Activated CD8-positive, alpha-beta memory T cell treated with anti-CD3 and anti-CD28 coated beads for 1 hour (primary cell): ENCODE data around the gene ERBB2.
"Not testable (repeated sequence)": the region's sequence is repeated elsewhere in the genome, so short reads cannot be mapped to it uniquely, and the experiment has no call there.

Experiments
- DNase-seq, 2 donors: peaks; one replicate each; pipeline ENCODE4 v3.0.0-alpha.2; 2020; ENCODE audit warnings: low read depth in 1 of 2; ENCODE audit errors: extremely low read depth in 1 of 2

The ERBB2 gene

GRCh38 chr17:39677542-39678339 lies 22.1 kb upstream of the ERBB2 start:
- no peak for DNase-seq

- no peak for DNase-seq
Measured at GRCh38 chr17:39678340-39679116, 21.3 kb upstream of the ERBB2 start.

- DNase-seq, result no peak
Measured at GRCh38 chr17:39679521-39680192, 20.2 kb upstream of the ERBB2 start.

GRCh38 chr17:39683295-39683939 lies 16.4 kb upstream of the ERBB2 start:
- no peak for DNase-seq

- DNase-seq, result no peak
Measured at GRCh38 chr17:39684369-39685192, 15.3 kb upstream of the ERBB2 start.

- DNase-seq, result no peak
Measured at GRCh38 chr17:39687101-39687545, 12.7 kb upstream of the ERBB2 start.

- peak; percentile 55 to 70 for DNase-seq
Measured at GRCh38 chr17:39687546-39688474, 12.1 kb upstream of the ERBB2 start, which contains the start of gene PGAP3. PGAP3 (minus strand) TSS chr17:39688057; CDS start chr17:39688014, 43 bp downstream.

- DNase-seq, result no peak
Measured at GRCh38 chr17:39688475-39688835, 11.4 kb upstream of the ERBB2 start.

- no peak for DNase-seq
Measured at GRCh38 chr17:39688945-39689344, 10.9 kb upstream of the ERBB2 start.

- DNase-seq, result no peak
Measured at GRCh38 chr17:39694593-39694992, 5.3 kb upstream of the ERBB2 start.

GRCh38 chr17:39695089-39695474 lies 4.8 kb upstream of the ERBB2 start:
- no peak for DNase-seq

GRCh38 chr17:39696731-39697130 lies 3.1 kb upstream of the ERBB2 start:
- no peak for DNase-seq

- no peak for DNase-seq
Measured at GRCh38 chr17:39697961-39698360, 1.9 kb upstream of the ERBB2 start.

GRCh38 chr17:39699157-39699817 lies 577 bp upstream of the ERBB2 start:
- not testable (repeated sequence) for DNase-seq

GRCh38 chr17:39700148-39700987 lies 504 bp downstream of the ERBB2 start:
- DNase-seq, result no peak

- DNase-seq, result no peak
Measured at GRCh38 chr17:39701012-39701783, 1.3 kb downstream of the ERBB2 start.
